D721Med (cell line): ENCODE data around the gene PDE4B.

Experiments used
- DNase-seq: peaks from one replicate; pipeline ENCODE4 v3.0.0; 2011; ENCODE audit warnings: low spot score; ENCODE audit not compliant: insufficient read length
- FAIRE-seq: peaks from 2 replicates; lab custom pipeline; 2011; peaks lifted over from hg19 to GRCh38; lab: Jason Lieb, UNC
- CTCF ChIP-seq: IDR thresholded peaks from 2 replicates; pipeline ENCODE4 v1.5.1; 2012; ENCODE audit warnings: mild to moderate bottlenecking, control low read depth; ENCODE audit not compliant: insufficient read depth; ENCODE audit errors: missing control alignments

PDE4B gene

GRCh38 chr1:65985393-65986066, 192.8 kb downstream of the PDE4B start:
- FAIRE-seq, result no peak
- DNase-seq, result no peak
- no peak for TF ChIP-seq CTCF

- TF ChIP-seq CTCF, result no peak
- DNase-seq, result no peak
- FAIRE-seq, result no peak
Measured at GRCh38 chr1:65986146-65986545, 193.5 kb downstream of the PDE4B start.

GRCh38 chr1:65990161-65990560, 197.5 kb downstream of the PDE4B start:
- TF ChIP-seq CTCF, result no peak
- FAIRE-seq (no peak), DNase-seq (no peak)

GRCh38 chr1:65991694-65992093, 199.0 kb downstream of the PDE4B start:
- DNase-seq (no peak), FAIRE-seq (no peak)
- no peak for TF ChIP-seq CTCF

GRCh38 chr1:65992165-65992821, 199.6 kb downstream of the PDE4B start:
- no peak for TF ChIP-seq CTCF
- FAIRE-seq, result no peak
- DNase-seq, result no peak

GRCh38 chr1:65992831-65993271, 200.2 kb downstream of the PDE4B start:
- FAIRE-seq (no peak), DNase-seq (no peak)

More at GRCh38 chr1:65992831-65993271, 200.2 kb downstream of the PDE4B start:
- no peak for TF ChIP-seq CTCF
